HEK293 (cell line): Measurements from ENCODE around the gene KRTAP19-2.
A peak's percentile ranks its signal among the peaks of the same experiment; 100 is the strongest.

Source experiments
- CTCF ChIA-PET: fragments of 350-600 bp; formaldehyde crosslinking; extraction: SDS; loops from one replicate; lab custom pipeline; 2021; ENCODE audit warnings: antibody characterized with exemption; lab: Yijun Ruan, JAX
- POLR2A ChIA-PET: fragments of 300-600 bp; formaldehyde crosslinking; extraction: SDS; loops from one replicate; lab custom pipeline; 2020; ENCODE audit warnings: antibody characterized with exemption, inconsistent platforms; lab: Yijun Ruan, JAX
- H3K27ac ChIP-seq: fragments of 200-500 bp; sonication (Bioruptor generic); 2 replicates; pipeline ENCODE4 v1.5.1; 2014; ENCODE audit warnings: low read depth, low read length, control low read depth, inconsistent platforms; ENCODE audit errors: extremely low read depth
- H3K36me3 ChIP-seq, 2 experiments: fragments of 200-500 bp in 1 of 2; sonication (Bioruptor generic) in 1 of 2; 1 replicate in 1 of 2; 2 replicates in 1 of 2; pipeline ENCODE4 v1.5.1; 2014 to 2017; ENCODE audit warnings: inconsistent platforms in 2 of 2, low read length in 2 of 2; ENCODE audit not compliant: control insufficient read depth in 2 of 2, insufficient read depth in 1 of 2
- H3K4me1 ChIP-seq: fragments of 200-500 bp; sonication (Bioruptor generic); 2 replicates; pipeline ENCODE4 v1.5.1; 2014; ENCODE audit warnings: mild to moderate bottlenecking, low read length, inconsistent platforms; ENCODE audit not compliant: control insufficient read depth, insufficient read depth
- H3K4me3 ChIP-seq: 2 replicates; pipeline ENCODE4 v1.5.1; 2011; ENCODE audit warnings: low read depth, mild to moderate bottlenecking, control low read depth, low read length, moderate library complexity
- H3K9me3 ChIP-seq: fragments of 200-500 bp; sonication (Bioruptor generic); 2 replicates; pipeline ENCODE4 v1.5.1; 2014; ENCODE audit warnings: low read depth, low read length, inconsistent platforms; ENCODE audit not compliant: control insufficient read depth, insufficient read depth
- HIC1 ChIP-seq: fragments of 450-650 bp; formaldehyde crosslinking; IDR thresholded peaks from 2 replicates; pipeline ENCODE4 v1.5.1; 2016; ENCODE audit warnings: missing biosample characterization, missing genetic modification characterization
- KLF8 ChIP-seq: fragments of 450-650 bp; formaldehyde crosslinking; IDR thresholded peaks from 2 replicates; pipeline ENCODE4 v1.5.1; 2016; ENCODE audit warnings: missing biosample characterization, missing genetic modification characterization
- OSR2 ChIP-seq: fragments of 450-650 bp; formaldehyde crosslinking; IDR thresholded peaks from 2 replicates; pipeline ENCODE4 v1.5.1; 2016; ENCODE audit warnings: missing biosample characterization, missing genetic modification characterization
- REST ChIP-seq: fragments of 450-650 bp; formaldehyde crosslinking; IDR thresholded peaks from 2 replicates; pipeline ENCODE4 v1.5.1; 2016; ENCODE audit warnings: missing biosample characterization, missing genetic modification characterization
- SP7 ChIP-seq: fragments of 450-650 bp; formaldehyde crosslinking; IDR thresholded peaks from 2 replicates; pipeline ENCODE4 v1.5.1; 2016; ENCODE audit warnings: missing biosample characterization, missing genetic modification characterization
- TCF7L2 ChIP-seq: IDR thresholded peaks from 2 replicates; pipeline ENCODE4 v1.6.1; 2011; ENCODE audit warnings: low read depth, mild to moderate bottlenecking, inconsistent platforms, low read length, moderate library complexity, borderline replicate concordance
- TRIM28 ChIP-seq: IDR thresholded peaks from 2 replicates; pipeline ENCODE4 v1.6.1; 2011; ENCODE audit warnings: low read length, control low read depth, borderline replicate concordance
- WT1 ChIP-seq: fragments of 450-650 bp; formaldehyde crosslinking; IDR thresholded peaks from 2 replicates; pipeline ENCODE4 v1.5.1; 2016; ENCODE audit warnings: missing biosample characterization, missing genetic modification characterization
- ZBTB21 ChIP-seq: fragments of 450-650 bp; formaldehyde crosslinking; IDR thresholded peaks from 2 replicates; pipeline ENCODE4 v1.5.1; 2017; ENCODE audit warnings: missing biosample characterization, missing genetic modification characterization
- ZNF132 ChIP-seq: fragments of 450-650 bp; formaldehyde crosslinking; IDR thresholded peaks from 2 replicates; pipeline ENCODE4 v1.5.1; 2017; ENCODE audit warnings: missing biosample characterization, missing genetic modification characterization, borderline replicate concordance
- ZNF133 ChIP-seq: fragments of 450-650 bp; formaldehyde crosslinking; IDR thresholded peaks from 2 replicates; pipeline ENCODE4 v1.5.1; 2016; ENCODE audit warnings: missing biosample characterization, missing genetic modification characterization
- ZNF146 ChIP-seq: fragments of 450-650 bp; formaldehyde crosslinking; IDR thresholded peaks from 2 replicates; pipeline ENCODE4 v1.5.1; 2016; ENCODE audit warnings: missing biosample characterization, missing genetic modification characterization
- ZNF362 ChIP-seq: fragments of 450-650 bp; formaldehyde crosslinking; IDR thresholded peaks from 2 replicates; pipeline ENCODE4 v1.5.1; 2016; ENCODE audit warnings: missing biosample characterization, missing genetic modification characterization
- ZNF366 ChIP-seq: fragments of 450-650 bp; formaldehyde crosslinking; conservative IDR thresholded peaks from 2 replicates; pipeline ENCODE4 v1.5.1; 2016; ENCODE audit warnings: missing biosample characterization, missing genetic modification characterization
- ZNF394 ChIP-seq: fragments of 450-650 bp; formaldehyde crosslinking; IDR thresholded peaks from 2 replicates; pipeline ENCODE4 v1.5.1; 2016; ENCODE audit warnings: missing biosample characterization, missing genetic modification characterization, mild to moderate bottlenecking, moderate library complexity, borderline replicate concordance
- ZNF404 ChIP-seq: fragments of 450-650 bp; formaldehyde crosslinking; IDR thresholded peaks from 2 replicates; pipeline ENCODE4 v1.5.1; 2017; ENCODE audit warnings: missing biosample characterization, missing genetic modification characterization
- ZNF629 ChIP-seq: fragments of 450-650 bp; formaldehyde crosslinking; IDR thresholded peaks from 2 replicates; pipeline ENCODE4 v1.5.1; 2017; ENCODE audit warnings: missing biosample characterization, missing genetic modification characterization
- ZNF639 ChIP-seq: fragments of 450-650 bp; formaldehyde crosslinking; IDR thresholded peaks from 2 replicates; pipeline ENCODE4 v1.5.1; 2016; ENCODE audit warnings: missing biosample characterization, missing genetic modification characterization
- ZNF658 ChIP-seq: fragments of 450-650 bp; formaldehyde crosslinking; IDR thresholded peaks from 2 replicates; pipeline ENCODE4; 2016; ENCODE audit warnings: missing biosample characterization, missing genetic modification characterization
- ZNF843 ChIP-seq: fragments of 450-650 bp; formaldehyde crosslinking; IDR thresholded peaks from 2 replicates; pipeline ENCODE4 v1.5.1; 2016; ENCODE audit warnings: missing biosample characterization, missing genetic modification characterization

Gene KRTAP19-2

GRCh38 chr21:30468900-30469714 is 18.1 kb downstream of the KRTAP19-2 start:
- H3K36me3 ChIP-seq, result no peaks in the 10 kb centered on the region
- POLR2A ChIA-PET, result no interaction called here
- no peaks in the 10 kb centered on the region for H3K9me3 ChIP-seq
- no peak overlapping the region for H3K4me3 ChIP-seq
- no peaks in the 10 kb centered on the region for H3K4me1 ChIP-seq
- CTCF ChIA-PET, result interaction anchor here (0.6 kb wide), 2 partner anchors 24 to 110 kb away, joined by 3 read pairs; no protein-coding TSS in a partner anchor
- TF ChIP-seq SP7, result peak; percentile 68
- peak; percentile 39; the same call in 1 of the 2 replicates for TF ChIP-seq ZNF394 (tag by site-specific recombination)
- TF ChIP-seq ZNF366 (tag by site-specific recombination), result peak; percentile 90
- no peak for TF ChIP-seq REST (tag by site-specific recombination)
- TF ChIP-seq ZNF146, result no peak
- TF ChIP-seq ZNF132 (tag by site-specific recombination), result no peak
- TF ChIP-seq ZNF843, result peak; percentile 32; the same call in 1 of the 2 replicates
- TF ChIP-seq HIC1, result peak; percentile 81
- no peak for TF ChIP-seq ZNF404 (tag by site-specific recombination)
- TF ChIP-seq ZNF133 (tag by site-specific recombination), result no peak
- TF ChIP-seq TCF7L2, result peak; percentile 99
- 0 out of 2 replicates have a peak, but pooled peaks have one; percentile 51 for TF ChIP-seq ZNF362 (tag by site-specific recombination)
- peak; percentile 44; the same call in 1 of the 2 replicates for TF ChIP-seq ZNF639 (tag by site-specific recombination)
- TF ChIP-seq WT1 (tag by site-specific recombination), result peak; percentile 61; the same call in 1 of the 2 replicates
- TF ChIP-seq KLF8 (tag by site-specific recombination), result peak; percentile 57; the same call in 1 of the 2 replicates
- peak; percentile 85 for TF ChIP-seq TRIM28
- TF ChIP-seq OSR2 (tag by site-specific recombination), result peak; percentile 29; the same call in 1 of the 2 replicates
- no peak for TF ChIP-seq ZNF658 (tag by site-specific recombination)
- peak; percentile 88 for TF ChIP-seq ZNF629 (tag by site-specific recombination)
- TF ChIP-seq ZBTB21, result peak; percentile 66
- no peak overlapping the region for H3K27ac ChIP-seq
